GM21619 (cell line): ENCODE measurements around the gene L3HYPDH.
"Not testable (repeated sequence)": the region's sequence is repeated elsewhere in the genome, so short reads cannot be mapped to it uniquely, and the experiment has no call there.

Experiments
- ATAC-seq: cut with Tn5 transposase; IDR thresholded peaks from one replicate; pipeline ENCODE4 v1.9.1; 2021; ENCODE audit not compliant: unreplicated experiment

L3HYPDH gene

GRCh38 chr14:59480166-59480565, 4.0 kb downstream of the L3HYPDH start:
- no peak for ATAC-seq

- no peak for ATAC-seq
Observed at GRCh38 chr14:59478540-59478939, 5.7 kb downstream of the L3HYPDH start.

GRCh38 chr14:59475709-59476108, 8.5 kb downstream of the L3HYPDH start:
- no peak for ATAC-seq

- no peak for ATAC-seq
Observed at GRCh38 chr14:59474172-59474571, 10.0 kb downstream of the L3HYPDH start.

GRCh38 chr14:59465316-59466135, 18.7 kb downstream of the L3HYPDH start, which contains the start of gene GPR135:
GPR135 (minus strand) TSS chr14:59465380; CDS start chr14:59465226, 154 bp downstream.
- peak; percentile 33 for ATAC-seq

- peak; percentile 66 for ATAC-seq
Observed at GRCh38 chr14:59464486-59465315, 19.5 kb downstream of the L3HYPDH start.

- ATAC-seq, result no peak
Observed at GRCh38 chr14:59463787-59464485, 20.3 kb downstream of the L3HYPDH start.

GRCh38 chr14:59461891-59462290, 22.3 kb downstream of the L3HYPDH start:
- ATAC-seq, result no peak

GRCh38 chr14:59460378-59460777, 23.8 kb downstream of the L3HYPDH start:
- no peak for ATAC-seq

- no peak for ATAC-seq
Observed at GRCh38 chr14:59458486-59458885, 25.7 kb downstream of the L3HYPDH start.

GRCh38 chr14:59455411-59455810, 28.8 kb downstream of the L3HYPDH start:
- ATAC-seq, result no peak

- ATAC-seq, result no peak
Observed at GRCh38 chr14:59454139-59454538, 30.1 kb downstream of the L3HYPDH start.

- ATAC-seq, result no peak
Observed at GRCh38 chr14:59451849-59452248, 32.4 kb downstream of the L3HYPDH start.

- ATAC-seq, result no peak
Observed at GRCh38 chr14:59450716-59451115, 33.5 kb downstream of the L3HYPDH start.

- ATAC-seq, result not testable (repeated sequence)
Observed at GRCh38 chr14:59448673-59449072, 35.5 kb downstream of the L3HYPDH start.

- ATAC-seq, result no peak
Observed at GRCh38 chr14:59439256-59439965, 44.8 kb downstream of the L3HYPDH start.

GRCh38 chr14:59438195-59438647, 46.0 kb downstream of the L3HYPDH start:
- ATAC-seq, result no peak

- ATAC-seq, result no peak
Observed at GRCh38 chr14:59435987-59436386, 48.2 kb downstream of the L3HYPDH start.

- ATAC-seq, result no peak
Observed at GRCh38 chr14:59435101-59435500, 49.1 kb downstream of the L3HYPDH start.

GRCh38 chr14:59429790-59430189, 54.4 kb downstream of the L3HYPDH start:
- ATAC-seq, result no peak
